CD14-positive monocyte (primary cell): ENCODE measurements around the gene ACSL6. TPM values are rescaled to one million over a fixed set of nuclear protein-coding genes. Genes with fewer than 3 reads are reported as not detected.

Experiments
- DNase-seq, 3 donors: peaks; one replicate each; pipeline ENCODE4 v3.0.0-alpha.2; 2011 to 2022
- H2AFZ ChIP-seq: 2 replicates; pipeline ENCODE4 v1.6.0; 2012; ENCODE audit warnings: mild to moderate bottlenecking, low read depth, low read length, inconsistent platforms; ENCODE audit not compliant: insufficient read depth, poor library complexity, severe bottlenecking
- H3K27ac ChIP-seq, 2 donors: 1 replicate in 1 of 2; 2 replicates in 1 of 2; pipeline ENCODE4 v1.5.1; 2012 to 2013; ENCODE audit warnings: low read length in 2 of 2, control low read depth in 1 of 2, inconsistent platforms in 1 of 2, low read depth in 1 of 2, mild to moderate bottlenecking in 1 of 2
- H3K27me3 ChIP-seq, 2 donors: one replicate each; pipeline versions ENCODE4 v1.6.0 to v1.6.1; 2011 to 2013; ENCODE audit warnings: low read length in 2 of 2; ENCODE audit not compliant: control insufficient read depth in 2 of 2, insufficient read depth in 2 of 2
- H3K36me3 ChIP-seq, 2 donors: replicated peaks in 1 of 2; 1 replicate in 1 of 2; 2 replicates in 1 of 2; pipeline versions ENCODE4 v1.5.1 to v1.6.1; 2012 to 2013; ENCODE audit warnings: low read length in 2 of 2, control low read depth in 1 of 2, inconsistent platforms in 1 of 2, mild to moderate bottlenecking in 1 of 2; ENCODE audit not compliant: insufficient read depth in 2 of 2, control insufficient read depth in 1 of 2
- H3K4me1 ChIP-seq, 2 donors: 1 replicate in 1 of 2; 2 replicates in 1 of 2; pipeline versions ENCODE4 v1.5.1 to v1.6.1; 2012 to 2013; ENCODE audit warnings: low read length in 2 of 2, control low read depth in 1 of 2, inconsistent platforms in 1 of 2, mild to moderate bottlenecking in 1 of 2, moderate library complexity in 1 of 2; ENCODE audit not compliant: insufficient read depth in 2 of 2, control insufficient read depth in 1 of 2
- H3K4me2 ChIP-seq: replicated peaks from 2 replicates; pipeline ENCODE3; 2012; ENCODE audit warnings: low read length, moderate library complexity, mild to moderate bottlenecking; ENCODE audit not compliant: poor library complexity, severe bottlenecking; ENCODE audit errors: extremely low read depth
- H3K4me3 ChIP-seq, 3 experiments: fragments of 200-600 bp in 1 of 3; sonication (generic) in 1 of 3; replicated peaks in 1 of 3; 1 replicate in 2 of 3; 2 replicates in 1 of 3; pipeline ENCODE4 v1.5.1; 2011 to 2013; ENCODE audit warnings: low read length in 3 of 3, mild to moderate bottlenecking in 3 of 3, control low read depth in 2 of 3, low read depth in 2 of 3, inconsistent platforms in 1 of 3, moderate library complexity in 1 of 3
- H3K79me2 ChIP-seq: 2 replicates; pipeline ENCODE4 v1.6.0; 2012; ENCODE audit warnings: mild to moderate bottlenecking, control low read depth, inconsistent platforms, low read length, moderate library complexity; ENCODE audit not compliant: insufficient read depth
- H3K9ac ChIP-seq: 2 replicates; pipeline ENCODE4 v1.6.0; 2017; ENCODE audit warnings: low read length, mild to moderate bottlenecking; ENCODE audit not compliant: insufficient read depth, poor library complexity, severe bottlenecking
- H3K9me3 ChIP-seq, 2 donors: replicated peaks in 1 of 2; 1 replicate in 1 of 2; 2 replicates in 1 of 2; pipeline versions ENCODE4 v1.5.1 to v1.6.1; 2012 to 2013; ENCODE audit warnings: low read length in 2 of 2, control low read depth in 1 of 2; ENCODE audit not compliant: control insufficient read depth in 1 of 2, insufficient read depth in 1 of 2
- H4K20me1 ChIP-seq: 2 replicates; pipeline ENCODE4 v1.6.0; 2012; ENCODE audit warnings: mild to moderate bottlenecking, low read length, control low read depth, moderate library complexity; ENCODE audit not compliant: insufficient read depth
- H3K27ac Mint-ChIP-seq, 7 donors: one replicate each; pipeline ENCODE4 v1.8.0; 2020; ENCODE audit warnings: mild to moderate bottlenecking in 7 of 7, mixed read lengths in 7 of 7, moderate library complexity in 6 of 7, inconsistent platforms in 2 of 7
- H3K27me3 Mint-ChIP-seq, 3 donors: one replicate each; pipeline ENCODE4 v1.8.0; 2021 to 2022; ENCODE audit warnings: low read depth in 3 of 3, mild to moderate bottlenecking in 3 of 3, mixed read lengths in 3 of 3, moderate library complexity in 3 of 3, inconsistent platforms in 1 of 3
- H3K36me3 Mint-ChIP-seq, 2 donors: one replicate each; pipeline ENCODE4 v1.8.0; 2020; ENCODE audit warnings: mixed read lengths in 2 of 2, inconsistent platforms in 1 of 2, mild to moderate bottlenecking in 1 of 2
- H3K4me1 Mint-ChIP-seq: one replicate; pipeline ENCODE4 v1.8.0; 2020; ENCODE audit warnings: mild to moderate bottlenecking, mixed read lengths
- H3K4me3 Mint-ChIP-seq, 2 donors: one replicate each; pipeline ENCODE4 v1.8.0; 2020; ENCODE audit warnings: mild to moderate bottlenecking in 2 of 2, mixed read lengths in 2 of 2, moderate library complexity in 1 of 2
- H3K9me3 Mint-ChIP-seq, 7 donors: one replicate each; pipeline ENCODE4 v1.8.0; 2020 to 2022; ENCODE audit warnings: mixed read lengths in 7 of 7, mild to moderate bottlenecking in 6 of 7, moderate library complexity in 6 of 7, inconsistent platforms in 2 of 7
- WGBS: methylation state at CpG from one replicate; pipeline ENCODE4 v1.1.5; 2013; ENCODE audit warnings: missing lambda C conversion rate; ENCODE audit not compliant: insufficient coverage; 5-methylcytosine and 5-hydroxymethylcytosine counted together
- intact Hi-C, 2 donors: fragments of 100-400 bp; cut with micrococcal nuclease; formaldehyde crosslinking; loops; one replicate each; pipeline versions ENCODE4 v1.15.0 to v1.15.1; 2023
- polyA plus RNA-seq, 3 donors: library from polyadenylated mRNA; depleted of rRNA in 1 of 3; unstranded in 2 of 3; stranded (reverse) in 1 of 3; fragments of 300-500 nt in 2 of 3; fragments of >200 nt in 1 of 3; fragmentation: Illumina TruSeq in 2 of 3; gene quantifications; 1 replicate in 2 of 3; 2 replicates in 1 of 3; pipeline ENCODE4 v1.2.3, GENCODE V29; 2012 to 2021
- TF ChIP-seq, protein P1 (sequence below): fragments of 200-600 bp; IDR thresholded peaks from one replicate; pipeline ENCODE4 v1.8.0; 2022; ENCODE audit warnings: antibody characterized with exemption, mild to moderate bottlenecking

ACSL6 gene
- polyA plus RNA-seq, 3 donors: 0.45 TPM; not detected in 2

DNA sequence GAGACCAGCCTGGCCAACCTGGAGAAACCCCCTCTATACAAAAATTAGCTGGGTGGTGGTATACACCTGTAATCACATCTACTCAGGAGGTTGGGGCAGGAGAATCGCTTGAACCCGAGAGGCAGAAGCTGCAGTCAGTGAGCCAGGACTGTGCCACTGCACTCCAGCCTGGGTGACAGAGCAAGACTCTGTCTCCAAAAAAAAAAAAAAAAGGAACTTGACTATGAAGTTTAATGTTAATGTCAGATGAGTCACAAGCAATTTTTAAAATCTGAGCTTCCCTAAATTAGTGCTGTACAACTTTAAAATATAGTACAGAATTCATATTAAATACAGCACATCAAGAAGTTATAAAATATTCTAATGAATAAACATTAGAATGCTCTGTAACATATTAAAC is 67.5 kb downstream of the ACSL6 start:
- peak overlapping the region; percentile 54 for H3K4me2 ChIP-seq
- H3K9ac ChIP-seq: no peak overlapping the region

DNA sequence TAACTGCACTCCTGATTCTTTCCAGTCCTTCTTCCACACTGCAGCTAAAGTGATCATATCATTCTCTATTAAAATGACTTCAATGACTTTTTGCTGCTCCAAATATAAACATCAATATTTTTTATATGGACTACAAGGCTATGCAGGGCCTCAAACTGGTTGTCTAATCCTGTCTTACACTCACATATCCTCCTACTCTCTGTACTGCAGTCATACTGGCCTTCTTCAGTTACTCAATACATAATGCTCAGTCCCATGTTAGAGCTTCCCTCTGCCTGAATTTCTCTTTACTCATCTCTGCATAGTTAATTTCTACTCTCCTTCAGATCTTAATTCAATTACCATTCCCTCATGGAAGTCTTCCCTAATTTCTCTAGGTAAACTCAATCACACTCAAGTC is 69.4 kb downstream of the ACSL6 start:
- TF ChIP-seq, protein P1, sequence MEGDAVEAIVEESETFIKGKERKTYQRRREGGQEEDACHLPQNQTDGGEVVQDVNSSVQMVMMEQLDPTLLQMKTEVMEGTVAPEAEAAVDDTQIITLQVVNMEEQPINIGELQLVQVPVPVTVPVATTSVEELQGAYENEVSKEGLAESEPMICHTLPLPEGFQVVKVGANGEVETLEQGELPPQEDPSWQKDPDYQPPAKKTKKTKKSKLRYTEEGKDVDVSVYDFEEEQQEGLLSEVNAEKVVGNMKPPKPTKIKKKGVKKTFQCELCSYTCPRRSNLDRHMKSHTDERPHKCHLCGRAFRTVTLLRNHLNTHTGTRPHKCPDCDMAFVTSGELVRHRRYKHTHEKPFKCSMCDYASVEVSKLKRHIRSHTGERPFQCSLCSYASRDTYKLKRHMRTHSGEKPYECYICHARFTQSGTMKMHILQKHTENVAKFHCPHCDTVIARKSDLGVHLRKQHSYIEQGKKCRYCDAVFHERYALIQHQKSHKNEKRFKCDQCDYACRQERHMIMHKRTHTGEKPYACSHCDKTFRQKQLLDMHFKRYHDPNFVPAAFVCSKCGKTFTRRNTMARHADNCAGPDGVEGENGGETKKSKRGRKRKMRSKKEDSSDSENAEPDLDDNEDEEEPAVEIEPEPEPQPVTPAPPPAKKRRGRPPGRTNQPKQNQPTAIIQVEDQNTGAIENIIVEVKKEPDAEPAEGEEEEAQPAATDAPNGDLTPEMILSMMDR: no peak
- Mint-ChIP-seq H3K9me3 (peaks cover 0 to 8% (median 0%) of the 10 kb centered on the region in 7 donors), H3K4me3 (no peak overlapping the region), H3K4me1 (peaks cover 29% of the 10 kb centered on the region), H3K27ac (peak overlapping the region in 2 of 7 donors; percentile 0 to 6), H3K36me3 (peaks cover 3 to 6% of the 10 kb centered on the region in 2 donors), H3K27me3 (peaks cover 0 to 2% (median 0%) of the 10 kb centered on the region in 3 donors)
- Histone ChIP-seq H3K4me2 (no peak overlapping the region), H2AFZ (no peak overlapping the region), H3K27me3 (no peaks in the 10 kb centered on the region), H3K27ac (no peak overlapping the region), H3K9me3 (peaks cover 0 to 8% of the 10 kb centered on the region in 2 donors), H3K9ac (no peak overlapping the region), H3K36me3 (no peaks in the 10 kb centered on the region), H3K4me3 (no peak overlapping the region), H4K20me1 (no peaks in the 10 kb centered on the region), H3K79me2 (no peaks in the 10 kb centered on the region), H3K4me1 (peaks cover 18 to 32% of the 10 kb centered on the region in 2 donors)
- intact Hi-C loops: loop anchor here (10.0 kb wide), 2 partner anchors 137 to 147 kb away; partner anchors contain the start of gene FNIP1 (in 1 of the 2)
- DNase-seq: no peak

More for the DNA sequence above, 67.5 kb downstream of the ACSL6 start:
- TF ChIP-seq, protein P1: no peak
- Histone ChIP-seq H3K4me1 (peaks cover 18 to 32% of the 10 kb centered on the region in 2 donors), H3K4me3 (peak overlapping the region in 1 of 3 experiments; percentile 47), H4K20me1 (no peaks in the 10 kb centered on the region), H3K9me3 (peaks cover 0 to 8% of the 10 kb centered on the region in 2 donors), H3K36me3 (no peaks in the 10 kb centered on the region), H3K27ac (peak overlapping the region; percentile 57 to 87), H3K27me3 (no peaks in the 10 kb centered on the region), H2AFZ (no peak overlapping the region), H3K79me2 (no peaks in the 10 kb centered on the region)
- H3K36me3 Mint-ChIP-seq: peaks cover 3 to 6% of the 10 kb centered on the region in 2 donors
- peak overlapping the region; percentile 49 to 54 for H3K4me3 Mint-ChIP-seq
- peak overlapping the region; percentile 85 to 95 (median 91) for H3K27ac Mint-ChIP-seq
- peak; percentile 53 to 83 (median 69) for DNase-seq
- peaks cover 29% of the 10 kb centered on the region for H3K4me1 Mint-ChIP-seq
- H3K27me3 Mint-ChIP-seq: peaks cover 0 to 2% (median 0%) of the 10 kb centered on the region in 3 donors
- no CpG with 5 or more reads among the region's 2 CpGs for WGBS
- intact Hi-C loops: loop anchor here (10.0 kb wide), 2 partner anchors 139 to 149 kb away; partner anchors contain the start of gene FNIP1 (in 1 of the 2)
- peaks cover 0 to 8% (median 0%) of the 10 kb centered on the region in 7 donors for H3K9me3 Mint-ChIP-seq
